K562 (cell line): ENCODE measurements around the gene ACSF2. TPM values are rescaled to one million over a fixed set of nuclear protein-coding genes. Genes with fewer than 3 reads are reported as not detected.

ENCODE experiments used
- ATAC-seq: fragments of 200-7000 bp; cut with Tn5 transposase; 3 replicates; pipeline ENCODE4 v1.9.1; 2020; ENCODE audit warnings: moderate library complexity
- BruUV-seq: library from RNA; stranded (reverse); fragments of 400-500 nt; replicated peaks from 2 replicates; lab custom pipeline; 2021; lab: Mats Ljungman, UMichigan
- CTCF ChIA-PET: fragments of 300-600 bp; formaldehyde crosslinking; extraction: SDS; loops from one replicate; lab custom pipeline; 2021; ENCODE audit warnings: low intra/inter-chr PET ratio; lab: Yijun Ruan, JAX
- POLR2A ChIA-PET: fragments of 300-600, 350-650 bp; sonication (Branson Sonifier 250); formaldehyde crosslinking; extraction: SDS; loops from one replicate; lab custom pipeline; 2021; ENCODE audit warnings: antibody characterized with exemption, inconsistent platforms; lab: Yijun Ruan, JAX
- DNase-seq, 4 experiments: peaks; one replicate each; pipeline versions ENCODE4 v3.0.0 to v3.0.0-alpha.2; 2011 to 2018; ENCODE audit warnings: low spot score in 3 of 4, mixed read lengths in 3 of 4; ENCODE audit errors: extremely low read depth in 1 of 4
- FAIRE-seq: peaks from 2 replicates; lab custom pipeline; 2011; peaks lifted over from hg19 to GRCh38; lab: Jason Lieb, UNC
- H2AFZ ChIP-seq: 2 replicates; pipeline ENCODE4 v1.6.0; 2011; ENCODE audit warnings: low read depth, low read length, control low read depth, inconsistent platforms
- H3K27ac ChIP-seq: fragments of 200-600 bp; 3 replicates; pipeline ENCODE4 v1.8.0; 2011; ENCODE audit warnings: low read depth, mild to moderate bottlenecking, control low read depth, inconsistent platforms, low read length, moderate library complexity, mixed read lengths; ENCODE audit errors: extremely low read depth
- H3K27me3 ChIP-seq, 2 experiments: fragments of 300-600 bp in 1 of 2; 2 replicates in 1 of 2; 3 replicates in 1 of 2; pipeline versions ENCODE4 v1.6.0 to v1.8.0; 2011; ENCODE audit warnings: inconsistent platforms in 2 of 2, low read length in 2 of 2, mild to moderate bottlenecking in 1 of 2, mixed read lengths in 1 of 2, moderate library complexity in 1 of 2; ENCODE audit not compliant: control insufficient read depth in 2 of 2, insufficient read depth in 2 of 2
- H3K36me3 ChIP-seq: fragments of 300-600 bp; 3 replicates; pipeline ENCODE4 v1.8.0; 2011; ENCODE audit warnings: mild to moderate bottlenecking, low read length, inconsistent platforms; ENCODE audit not compliant: control insufficient read depth, insufficient read depth
- H3K4me1 ChIP-seq, 2 experiments: fragments of 200-600 bp in 1 of 2; replicated peaks in 1 of 2; 2 replicates in 1 of 2; 3 replicates in 1 of 2; pipeline versions ENCODE4 v1.5.1 to v1.8.0; 2011; ENCODE audit warnings: inconsistent platforms in 2 of 2, low read length in 2 of 2, mild to moderate bottlenecking in 1 of 2, mixed read lengths in 1 of 2, moderate library complexity in 1 of 2; ENCODE audit not compliant: control insufficient read depth in 2 of 2, insufficient read depth in 2 of 2
- H3K4me2 ChIP-seq: 2 replicates; pipeline ENCODE4 v1.6.1; 2011; ENCODE audit warnings: low read length, control low read depth, inconsistent platforms, mixed read lengths; ENCODE audit not compliant: insufficient read depth
- H3K4me3 ChIP-seq: fragments of 200-600 bp; sonication (generic), shearing (Covaris generic); 2 replicates; pipeline ENCODE4 v1.5.1; 2016; ENCODE audit warnings: control low read depth, inconsistent platforms
- H3K79me2 ChIP-seq: fragments of 200-600 bp; 3 replicates; pipeline ENCODE4 v1.8.0; 2011; ENCODE audit warnings: low read length, inconsistent platforms; ENCODE audit not compliant: control insufficient read depth, insufficient read depth
- H3K9ac ChIP-seq, 2 experiments: 2 replicates each; pipeline versions ENCODE4 v1.6.0 to v1.6.1; 2011; ENCODE audit warnings: low read depth in 2 of 2, low read length in 2 of 2, control low read depth in 1 of 2, inconsistent platforms in 1 of 2, mild to moderate bottlenecking in 1 of 2, mixed read lengths in 1 of 2; ENCODE audit not compliant: insufficient read depth in 1 of 2
- H3K9me1 ChIP-seq: one replicate; pipeline ENCODE4 v1.6.0; 2011; ENCODE audit warnings: inconsistent platforms, mild to moderate bottlenecking, low read length, moderate library complexity; ENCODE audit not compliant: control insufficient read depth, insufficient read depth
- H3K9me3 ChIP-seq: replicated peaks from 2 replicates; pipeline ENCODE4 v1.5.1; 2011; ENCODE audit warnings: low read depth, low read length, inconsistent platforms; ENCODE audit not compliant: control insufficient read depth, insufficient read depth
- H4K20me1 ChIP-seq: replicated peaks from 2 replicates; pipeline ENCODE4 v1.6.1; 2011; ENCODE audit warnings: low read length, inconsistent platforms, mixed read lengths; ENCODE audit not compliant: control insufficient read depth, insufficient read depth
- ERF ChIP-seq: fragments of 450-650 bp; formaldehyde crosslinking; IDR thresholded peaks from 2 replicates; pipeline ENCODE4 v1.4.0; 2020; ENCODE audit warnings: mild to moderate bottlenecking, mixed read lengths
- L3MBTL2 ChIP-seq: fragments of 450-650 bp; IDR thresholded peaks from 2 replicates; pipeline ENCODE4 v1.6.1; 2016; ENCODE audit warnings: mild to moderate bottlenecking, moderate library complexity
- NCOA6 ChIP-seq: fragments of 450-650 bp; IDR thresholded peaks from 2 replicates; pipeline ENCODE4 v1.6.1; 2017; ENCODE audit warnings: mild to moderate bottlenecking
- NFIC ChIP-seq: fragments of 450-650 bp; IDR thresholded peaks from 2 replicates; pipeline ENCODE4 v1.6.1; 2017; ENCODE audit warnings: mild to moderate bottlenecking, inconsistent platforms
- RBM25 ChIP-seq: fragments of 200-400 bp; formaldehyde crosslinking; IDR thresholded peaks from 2 replicates; pipeline ENCODE4 v1.6.1; 2018; ENCODE audit warnings: low read length, low read depth, moderate library complexity; ENCODE audit not compliant: severe bottlenecking
- ZNF121 ChIP-seq: sonication (generic); formaldehyde crosslinking; conservative IDR thresholded peaks from 2 replicates; pipeline ENCODE4 v1.8.0; 2022; ENCODE audit warnings: missing genetic modification reagents
- WGBS: fragments of 100-300 bp; shearing (Covaris generic); methylation state at CpG from one replicate; pipeline ENCODE4 v1.1.6; 2016; ENCODE audit warnings: low coverage, mixed read lengths; ENCODE audit not compliant: insufficient coverage; ENCODE audit errors: missing lambda C conversion rate; 5-methylcytosine and 5-hydroxymethylcytosine counted together
- in situ Hi-C: fragments of 300-500 bp; cut with MboI; formaldehyde crosslinking; loops from 4 replicates; pipeline ENCODE4 v1.15.0; 2018; ENCODE audit warnings: inconsistent platforms, mixed read lengths
- intact Hi-C: fragments of 100-400 bp; cut with micrococcal nuclease; formaldehyde crosslinking; loops from 2 replicates; pipeline ENCODE4 v1.14.2; 2022
- polyA plus RNA-seq, 8 experiments: library from polyadenylated mRNA; depleted of rRNA in 4 of 8; stranded (reverse) in 5 of 8; unstranded in 3 of 8; fragments of >200 nt; fragmentation: Nextera tagmentation in 2 of 8; fragmentation: Illumina TruSeq in 1 of 8; extraction: Ambion mirVana in 2 of 8; extraction: Trizol in 1 of 8; gene quantifications; 2 replicates each; pipeline versions ENCODE4 v1.2.1 to v1.2.3, GENCODE V29; 2011 to 2014; ENCODE audit warnings: inconsistent platforms in 1 of 8, missing spikeins in 1 of 8
- total RNA-seq, 7 experiments: library from RNA; depleted of rRNA in 6 of 7; stranded (reverse); fragments of >200 nt in 6 of 7; fragmentation: Illumina TruSeq in 2 of 7; extraction: Trizol in 2 of 7; gene quantifications; 2 replicates each; pipeline versions ENCODE4 v1.2.1 to v1.2.3, GENCODE V29; 2011 to 2021; ENCODE audit warnings: low replicate concordance in 1 of 7

Gene ACSF2
- total and polyA plus RNA-seq, 9 of the 15 experiments (the other 6 are each of a cell fraction or from before 2014, with no cell fraction given), result 0.89 to 6.1 (median 3.5) TPM

DNA sequence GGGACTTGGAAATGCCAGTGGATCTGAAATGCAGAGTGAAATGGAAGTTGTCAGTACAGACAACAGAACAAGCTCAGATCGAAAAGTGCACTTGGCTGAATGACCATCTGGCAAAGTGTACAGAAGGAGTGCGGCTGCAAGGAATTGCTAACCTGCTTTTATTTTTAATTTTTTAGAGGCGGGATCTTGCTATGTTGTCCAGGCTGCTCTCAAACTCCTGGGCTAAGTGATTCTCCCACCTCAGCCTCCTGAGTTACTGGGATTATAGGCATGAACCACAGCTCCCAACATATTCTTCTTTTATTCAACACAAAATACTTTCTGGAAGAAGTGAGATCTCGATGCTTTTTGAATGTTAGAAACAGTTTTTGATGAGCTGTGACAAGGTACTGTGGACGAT, 32.3 kb upstream of the ACSF2 start:
- no peak overlapping the region for H2AFZ ChIP-seq
- 95% methylated on average over 5 of the region's 5 CpGs for WGBS
- no peak overlapping the region for H3K9ac ChIP-seq
- 0 out of 2 replicates have a peak, but pooled peaks cover 16% of the 10 kb centered on the region for H4K20me1 ChIP-seq
- H3K4me1 ChIP-seq, result peaks cover 16 to 23% of the 10 kb centered on the region in 2 experiments; a peak in 4 of 5 replicates
- peaks cover 63% of the 10 kb centered on the region for H3K79me2 ChIP-seq
- ChIA-PET POLR2A (interaction anchor here (0.6 to 6.4 kb wide), 3 partner anchors 11 to 433 kb away, joined by 3 to 129 read pairs (median 57); no protein-coding TSS in a partner anchor), CTCF (no interaction called here)
- intact Hi-C loops, result no loop called here
- no peak for FAIRE-seq
- no peaks in the 10 kb centered on the region for H3K9me1 ChIP-seq
- peaks cover 75% of the 10 kb centered on the region for H3K36me3 ChIP-seq
- no peaks in the 10 kb centered on the region for H3K9me3 ChIP-seq
- no peaks in the 10 kb centered on the region for H3K27me3 ChIP-seq
- ATAC-seq, result no peak
- TF ChIP-seq NCOA6 (no peak), RBM25 (peak; percentile 26), ZNF121 (CRISPR knock-in tag) (0 out of 2 replicates have a peak, but pooled peaks have one; percentile 8)
- no peak overlapping the region for H3K27ac ChIP-seq
- no peak overlapping the region for H3K4me3 ChIP-seq
- in situ Hi-C loops, result no loop called here
- BruUV-seq, result no TSS peak
- DNase-seq, result no peak
- H3K4me2 ChIP-seq, result no peak overlapping the region

DNA sequence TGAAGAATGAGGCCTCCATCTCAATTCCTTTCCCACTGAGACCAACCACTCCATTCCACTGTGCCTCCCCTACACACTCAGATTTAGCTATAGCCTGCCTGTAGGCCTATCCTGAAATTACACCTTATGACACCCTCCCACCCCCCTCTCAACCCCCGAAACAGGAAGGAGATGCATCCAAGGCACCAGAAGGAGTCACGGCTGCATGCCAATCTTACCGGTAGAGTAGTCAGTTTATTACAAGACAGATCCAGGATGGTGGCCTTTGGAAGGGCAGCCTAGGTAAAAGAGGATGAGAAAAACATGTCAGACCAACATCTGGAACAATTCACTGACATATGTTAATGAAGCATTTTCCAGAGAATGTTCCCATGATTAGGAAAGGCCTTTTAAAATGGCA, 31.3 kb upstream of the ACSF2 start:
- FAIRE-seq, result no peak
- WGBS, result 14% methylated on average over 3 of the region's 3 CpGs

More for the DNA sequence above, 31.3 kb upstream of the ACSF2 start:
- 0 out of 2 replicates have a peak, but pooled peaks cover 16% of the 10 kb centered on the region for H4K20me1 ChIP-seq
- TF ChIP-seq NFIC, result peak; percentile 63
- TF ChIP-seq L3MBTL2, result no peak
- TF ChIP-seq ERF (CRISPR knock-in tag), result no peak
- H3K9me3 ChIP-seq, result no peaks in the 10 kb centered on the region
- ChIA-PET CTCF (no interaction called here), POLR2A (interaction anchor here (0.9 to 6.4 kb wide), 2 partner anchors 12 to 140 kb away, joined by 3 to 129 read pairs; no protein-coding TSS in a partner anchor)
- peaks cover 63% of the 10 kb centered on the region for H3K79me2 ChIP-seq
- in situ Hi-C loops (no loop called here), intact Hi-C loops (no loop called here)
- no peak overlapping the region; the same call in 1 of the 2 replicates for H3K4me3 ChIP-seq
- DNase-seq, result peak in 2 of 4 experiments; percentile 27 to 43
- peak overlapping the region; percentile 15 to 98; a peak in 1 of 4 replicates for H3K9ac ChIP-seq
- no peak overlapping the region for H3K27ac ChIP-seq
- peaks cover 65% of the 10 kb centered on the region for H3K36me3 ChIP-seq
- H3K9me1 ChIP-seq, result no peaks in the 10 kb centered on the region
- H3K4me1 ChIP-seq, result peaks cover 16 to 23% of the 10 kb centered on the region in 2 experiments; a peak in 4 of 5 replicates
- no peak for ATAC-seq
- H3K4me2 ChIP-seq, result peak overlapping the region; percentile 93
- no peaks in the 10 kb centered on the region for H3K27me3 ChIP-seq
- BruUV-seq, result no TSS peak
- H2AFZ ChIP-seq, result no peak overlapping the region
